CD4-positive, alpha-beta T cell (primary cell): ENCODE results near the gene SLC12A7. TPM values are rescaled to one million over a fixed set of nuclear protein-coding genes. Genes with fewer than 3 reads are reported as not detected.

Source experiments
- ATAC-seq: fragments of 200-7000 bp; cut with Tn5 transposase; one replicate; pipeline ENCODE4 v1.10.0; 2022; ENCODE audit warnings: mild to moderate bottlenecking; ENCODE audit not compliant: poor library complexity
- CTCF ChIA-PET: fragments of 350-600 bp; sonication (Branson Sonifier 250); formaldehyde crosslinking; loops from one replicate; lab custom pipeline; 2021; ENCODE audit warnings: antibody characterized with exemption, inconsistent platforms; lab: Charles Lee
- POLR2A ChIA-PET: fragments of 350-600 bp; sonication (Branson Sonifier 250); formaldehyde crosslinking; loops from one replicate; lab custom pipeline; 2021; ENCODE audit warnings: antibody characterized with exemption, inconsistent platforms; lab: Charles Lee
- DNase-seq, 14 experiments: peaks; one replicate each; pipeline ENCODE4 v3.0.0-alpha.2; 2013 to 2020; ENCODE audit warnings: mixed read lengths in 2 of 14
- H3K27ac ChIP-seq, 2 donors: one replicate each; pipeline versions ENCODE4 v1.5.1 to v1.7.0; 2013; ENCODE audit warnings: low read length in 2 of 2, low read depth in 1 of 2, mild to moderate bottlenecking in 1 of 2
- H3K27me3 ChIP-seq, 2 experiments: 1 replicate in 1 of 2; 2 replicates in 1 of 2; pipeline versions ENCODE4 v1.6.1 to v1.7.0; 2013; ENCODE audit warnings: low read length in 2 of 2, control low read depth in 1 of 2, mild to moderate bottlenecking in 1 of 2, moderate library complexity in 1 of 2; ENCODE audit not compliant: insufficient read depth in 2 of 2, control insufficient read depth in 1 of 2
- H3K36me3 ChIP-seq: one replicate; pipeline ENCODE4 v1.6.1; 2013; ENCODE audit warnings: low read length, control low read depth; ENCODE audit not compliant: insufficient read depth
- H3K4me1 ChIP-seq: one replicate; pipeline ENCODE4 v1.6.1; 2013; ENCODE audit warnings: low read length, control low read depth; ENCODE audit not compliant: insufficient read depth
- H3K4me3 ChIP-seq: one replicate; pipeline ENCODE4 v1.5.1; 2013; ENCODE audit warnings: mild to moderate bottlenecking, low read length, moderate library complexity
- H3K9me3 ChIP-seq, 2 experiments: 1 replicate in 1 of 2; 2 replicates in 1 of 2; pipeline versions ENCODE4 v1.6.1 to v1.7.0; 2013; ENCODE audit warnings: low read length in 2 of 2, mild to moderate bottlenecking in 2 of 2, control low read depth in 1 of 2, moderate library complexity in 1 of 2; ENCODE audit not compliant: control insufficient read depth in 1 of 2, insufficient read depth in 1 of 2
- H3K27ac Mint-ChIP-seq: one replicate; pipeline ENCODE4 v1.8.0; 2020; ENCODE audit warnings: mixed read lengths
- H3K27me3 Mint-ChIP-seq: one replicate; pipeline ENCODE4 v1.8.0; 2021; ENCODE audit warnings: mixed read lengths
- H3K36me3 Mint-ChIP-seq: one replicate; pipeline ENCODE4 v1.8.0; 2021; ENCODE audit warnings: low read depth, mixed read lengths
- H3K4me1 Mint-ChIP-seq: one replicate; pipeline ENCODE4 v1.8.0; 2021; ENCODE audit warnings: low read depth, mixed read lengths
- H3K4me3 Mint-ChIP-seq: one replicate; pipeline ENCODE4 v1.8.0; 2020; ENCODE audit warnings: mild to moderate bottlenecking, mixed read lengths
- H3K9me3 Mint-ChIP-seq: one replicate; pipeline ENCODE4 v1.8.0; 2020; ENCODE audit warnings: mixed read lengths
- intact Hi-C, 2 experiments: fragments of 100-400 bp; cut with DNase I in 1 of 2; cut with micrococcal nuclease in 1 of 2; formaldehyde crosslinking; loops; one replicate each; pipeline versions ENCODE4 v1.15.1 to v1.9.0; 2023 to 2025; cut with DNase I, micrococcal nuclease
- total RNA-seq, 174 experiments: library from RNA in 2 of 174; stranded (reverse) in 2 of 174; gene quantifications; one replicate each; pipeline ENCODE4 v1.2.3 and lab custom pipeline; 2021 to 2026
- TF ChIP-seq, protein P1 (sequence below): fragments of 200-600 bp; IDR thresholded peaks from one replicate; pipeline ENCODE4 v1.8.0; 2022; ENCODE audit warnings: antibody characterized with exemption, mild to moderate bottlenecking

SLC12A7 gene
- total RNA-seq, 2 experiments from 2014 or later, result 47.9 to 51.7 TPM

DNA sequence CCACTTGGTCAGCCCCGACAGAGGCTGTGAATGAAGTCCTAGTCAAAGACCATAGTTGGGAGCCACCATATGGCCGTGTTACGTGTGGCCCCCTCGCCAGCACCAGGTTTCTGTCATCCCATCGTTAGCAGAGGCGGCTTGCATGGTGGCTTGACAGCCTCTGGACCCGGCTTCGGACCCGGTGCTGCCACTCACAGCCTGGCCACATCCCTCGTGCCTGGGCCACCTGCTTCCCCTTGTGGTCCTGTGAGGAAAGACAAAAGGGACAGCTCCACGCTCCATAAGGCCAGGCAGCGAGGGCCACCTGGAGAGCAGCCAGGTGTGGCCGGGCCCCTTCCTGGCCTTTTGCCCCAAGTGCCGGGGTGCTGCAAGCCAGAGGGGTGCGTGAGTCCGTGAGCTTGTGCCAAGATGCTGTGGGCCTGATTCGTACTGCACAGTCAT lies 97.1 kb downstream of the SLC12A7 start:
- H3K27ac ChIP-seq, result no peak overlapping the region
- H3K27ac Mint-ChIP-seq, result no peak overlapping the region

DNA sequence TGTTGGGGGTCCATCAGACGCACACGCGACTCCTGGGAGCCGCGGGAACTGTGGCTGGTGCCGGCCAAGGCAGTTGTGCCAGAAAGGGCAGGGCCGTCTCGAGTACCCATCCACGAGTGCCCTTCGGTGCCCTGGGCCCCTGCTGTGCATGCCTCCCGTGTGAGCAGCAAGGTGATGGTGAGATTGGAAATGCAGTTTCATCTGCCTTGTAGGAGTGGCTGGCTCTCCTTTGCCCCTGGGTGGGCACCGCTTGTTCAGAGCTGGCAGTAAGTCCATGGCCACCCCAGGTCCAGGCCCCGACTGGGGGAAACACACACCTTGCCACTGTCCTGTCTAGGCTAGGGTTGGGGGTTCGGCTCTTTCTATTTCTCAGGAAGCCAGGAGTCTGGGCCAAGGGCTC lies 97.5 kb downstream of the SLC12A7 start:
- ChIA-PET POLR2A (no interaction called here), CTCF (no interaction called here)
- DNase-seq, result no peak
- Histone ChIP-seq H3K4me3 (no peak overlapping the region), H3K27ac (no peak overlapping the region), H3K4me1 (peaks cover 8% of the 10 kb centered on the region), H3K9me3 (peaks cover 0 to 8% of the 10 kb centered on the region in 2 experiments), H3K36me3 (no peaks in the 10 kb centered on the region), H3K27me3 (peaks cover 17 to 33% of the 10 kb centered on the region in 2 experiments)
- H3K27ac Mint-ChIP-seq, result no peak overlapping the region
- ATAC-seq, result no peak
- no peaks in the 10 kb centered on the region for H3K36me3 Mint-ChIP-seq
- peaks cover 26% of the 10 kb centered on the region for H3K27me3 Mint-ChIP-seq
- intact Hi-C loops, result no loop called here
- TF ChIP-seq, protein P1, sequence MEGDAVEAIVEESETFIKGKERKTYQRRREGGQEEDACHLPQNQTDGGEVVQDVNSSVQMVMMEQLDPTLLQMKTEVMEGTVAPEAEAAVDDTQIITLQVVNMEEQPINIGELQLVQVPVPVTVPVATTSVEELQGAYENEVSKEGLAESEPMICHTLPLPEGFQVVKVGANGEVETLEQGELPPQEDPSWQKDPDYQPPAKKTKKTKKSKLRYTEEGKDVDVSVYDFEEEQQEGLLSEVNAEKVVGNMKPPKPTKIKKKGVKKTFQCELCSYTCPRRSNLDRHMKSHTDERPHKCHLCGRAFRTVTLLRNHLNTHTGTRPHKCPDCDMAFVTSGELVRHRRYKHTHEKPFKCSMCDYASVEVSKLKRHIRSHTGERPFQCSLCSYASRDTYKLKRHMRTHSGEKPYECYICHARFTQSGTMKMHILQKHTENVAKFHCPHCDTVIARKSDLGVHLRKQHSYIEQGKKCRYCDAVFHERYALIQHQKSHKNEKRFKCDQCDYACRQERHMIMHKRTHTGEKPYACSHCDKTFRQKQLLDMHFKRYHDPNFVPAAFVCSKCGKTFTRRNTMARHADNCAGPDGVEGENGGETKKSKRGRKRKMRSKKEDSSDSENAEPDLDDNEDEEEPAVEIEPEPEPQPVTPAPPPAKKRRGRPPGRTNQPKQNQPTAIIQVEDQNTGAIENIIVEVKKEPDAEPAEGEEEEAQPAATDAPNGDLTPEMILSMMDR, result no peak
- no peaks in the 10 kb centered on the region for H3K9me3 Mint-ChIP-seq
- H3K4me3 Mint-ChIP-seq, result no peak overlapping the region
- H3K4me1 Mint-ChIP-seq, result peaks cover 5% of the 10 kb centered on the region

More for the DNA sequence above, 97.1 kb downstream of the SLC12A7 start:
- Histone ChIP-seq H3K27me3 (peaks cover 14 to 29% of the 10 kb centered on the region in 2 experiments), H3K9me3 (peaks cover 0 to 5% of the 10 kb centered on the region in 2 experiments), H3K4me3 (no peak overlapping the region), H3K4me1 (peaks cover 5% of the 10 kb centered on the region), H3K36me3 (no peaks in the 10 kb centered on the region)
- Mint-ChIP-seq H3K36me3 (no peaks in the 10 kb centered on the region), H3K4me3 (no peak overlapping the region), H3K4me1 (peaks cover 5% of the 10 kb centered on the region), H3K27me3 (peaks cover 23% of the 10 kb centered on the region), H3K9me3 (no peaks in the 10 kb centered on the region)
- intact Hi-C loops, result no loop called here
- DNase-seq (no peak), ATAC-seq (no peak)
- TF ChIP-seq, protein P1, result no peak
- ChIA-PET POLR2A (no interaction called here), CTCF (no interaction called here)

DNA sequence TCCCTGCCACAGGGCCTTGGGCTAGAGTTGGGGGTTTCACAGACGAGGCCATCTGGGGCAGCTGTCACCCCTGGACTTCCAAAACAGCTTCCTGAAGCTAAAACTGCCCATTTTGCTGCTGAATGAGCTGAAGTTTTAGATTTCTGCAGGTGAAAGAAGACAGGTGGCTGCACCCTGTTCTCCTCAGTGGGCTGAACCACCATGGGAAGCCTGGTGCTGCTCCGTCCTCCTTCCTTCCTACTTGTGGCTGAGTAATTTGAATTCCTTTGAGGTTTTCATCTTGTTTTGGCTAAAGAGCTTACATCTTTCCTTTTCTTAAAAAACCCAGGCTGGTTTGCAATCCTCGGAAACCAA lies 97.9 kb downstream of the SLC12A7 start:
- no peaks in the 10 kb centered on the region for H3K36me3 Mint-ChIP-seq
- no peak overlapping the region for H3K27ac Mint-ChIP-seq
- H3K4me3 Mint-ChIP-seq, result no peak overlapping the region
- POLR2A ChIA-PET, result no interaction called here
- intact Hi-C loops, result no loop called here
- ATAC-seq (no peak), DNase-seq (no peak)
- peaks cover 26% of the 10 kb centered on the region for H3K27me3 Mint-ChIP-seq
- TF ChIP-seq, protein P1, result no peak
- H3K4me1 Mint-ChIP-seq, result peaks cover 5% of the 10 kb centered on the region
- H3K36me3 ChIP-seq, result no peaks in the 10 kb centered on the region
- peaks cover 17 to 33% of the 10 kb centered on the region in 2 experiments for H3K27me3 ChIP-seq
- H3K4me1 ChIP-seq, result peaks cover 8% of the 10 kb centered on the region
- CTCF ChIA-PET, result no interaction called here
- H3K9me3 Mint-ChIP-seq, result no peaks in the 10 kb centered on the region
- peaks cover 0 to 8% of the 10 kb centered on the region in 2 experiments for H3K9me3 ChIP-seq
- no peak overlapping the region for H3K4me3 ChIP-seq
- no peak overlapping the region for H3K27ac ChIP-seq
